H1 (cell line): ENCODE measurements around the gene GSE1. TPM values are rescaled to one million over a fixed set of nuclear protein-coding genes. Genes with fewer than 3 reads are reported as not detected.

ENCODE experiments used
- CBX5 ChIP-seq: fragments of 300-800, 300-1000 bp; sonication (generic); IDR thresholded peaks from 2 replicates; pipeline ENCODE4 v1.7.1; 2016; ENCODE audit warnings: antibody characterized with exemption, low read length, low read depth
- CHD7 ChIP-seq: fragments of 300-600 bp; sonication (generic); IDR thresholded peaks from 2 replicates; pipeline ENCODE4 v1.7.1; 2012; ENCODE audit warnings: low read length, moderate library complexity, mild to moderate bottlenecking, inconsistent platforms; ENCODE audit not compliant: insufficient replicate concordance
- EZH2 ChIP-seq: fragments of 200-600 bp; sonication (generic); IDR thresholded peaks from 2 replicates; pipeline ENCODE4 v1.7.1; 2012; ENCODE audit warnings: low read depth, mild to moderate bottlenecking, moderate library complexity, low read length, inconsistent platforms; ENCODE audit not compliant: severe bottlenecking
- RBBP5 ChIP-seq: IDR thresholded peaks from 2 replicates; pipeline ENCODE4 v1.7.1; 2012; ENCODE audit warnings: low read depth, mild to moderate bottlenecking, inconsistent platforms, low read length, moderate library complexity, borderline replicate concordance
- SIRT6 ChIP-seq: IDR thresholded peaks from one replicate; pipeline ENCODE4 v1.7.1; 2012; ENCODE audit warnings: low read length, inconsistent platforms
- SP4 ChIP-seq: IDR thresholded peaks from 2 replicates; pipeline ENCODE4 v1.6.1; 2012; ENCODE audit warnings: low read length, inconsistent platforms
- TBP ChIP-seq: IDR thresholded peaks from 2 replicates; pipeline ENCODE4 v1.6.1; 2011; ENCODE audit warnings: low read depth, low read length, improper control_type of control experiment
- polyA plus RNA-seq, 7 experiments: library from polyadenylated mRNA; depleted of rRNA in 3 of 7; stranded (reverse) in 5 of 7; unstranded in 2 of 7; fragments of >200 nt in 5 of 7; fragments of 200-250 nt in 2 of 7; gene quantifications; 1 replicate in 5 of 7; 2 replicates in 1 of 7; 4 replicates in 1 of 7; pipeline versions ENCODE4 v1.2.1 to v1.2.3, GENCODE V29; 2011 to 2013; ENCODE audit warnings: missing spikeins in 2 of 7, mixed read lengths in 2 of 7
- total RNA-seq: library from RNA; stranded (reverse); fragmentation: NEBNext Ultra II Directional; extraction: Animal tissue kit (Norgen Biotek cat#: 25700); gene quantifications from 2 replicates; pipeline ENCODE4 v1.2.1, GENCODE V29; 2021

The GSE1 gene
- total and polyA plus RNA-seq, 2 of the 8 experiments (the other 6 are each of a cell fraction or from before 2014, with no cell fraction given): 26.0 to 65.6 TPM

DNA sequence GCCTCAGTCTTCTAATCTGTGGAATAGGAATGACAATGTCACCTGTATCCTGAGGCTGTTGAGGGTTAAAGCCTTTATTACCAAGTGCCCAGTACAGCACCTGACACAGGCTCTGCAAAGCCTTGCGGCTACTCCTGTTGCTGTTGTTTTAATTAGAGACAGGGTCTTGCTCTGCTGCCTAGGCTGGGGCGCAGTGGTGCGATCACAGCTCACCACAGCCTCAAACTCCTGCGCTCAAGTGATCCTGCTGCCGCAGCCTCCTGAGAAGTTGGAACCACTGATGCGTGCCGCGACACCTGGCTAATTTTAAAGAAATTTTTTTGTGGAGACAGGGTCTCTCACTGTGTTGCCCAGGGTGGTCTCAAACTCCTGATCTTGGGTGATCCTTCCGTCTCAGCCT lies 5.4 kb downstream of the GSE1 start (continued):
- no peak for TF ChIP-seq CHD7
- TF ChIP-seq EZH2: no peak
- TF ChIP-seq RBBP5: no peak
- no peak for TF ChIP-seq SIRT6
- TF ChIP-seq SP4: no peak
- TF ChIP-seq CBX5: no peak
- no peak for TF ChIP-seq TBP
